SU-DHL-6 (cell line): Measurements from ENCODE around the gene XIST.

Experiments used
- H2AFZ ChIP-seq: fragments of 200-600 bp; sonication (generic); 2 replicates; pipeline ENCODE4 v1.6.1; 2014; ENCODE audit warnings: low read depth, mild to moderate bottlenecking, moderate library complexity, mixed read lengths, antibody characterized with exemption, low read length; ENCODE audit not compliant: severe bottlenecking
- H3F3A ChIP-seq: fragments of 200-600 bp; shearing (Covaris generic); 2 replicates; pipeline ENCODE4 v1.6.0; 2016; ENCODE audit warnings: antibody characterized with exemption, mild to moderate bottlenecking; ENCODE audit not compliant: insufficient read depth
- H3K27ac ChIP-seq: fragments of 200-600 bp; sonication (generic); 2 replicates; pipeline ENCODE4 v1.5.1; 2016; ENCODE audit warnings: low read depth, mild to moderate bottlenecking, low read length, moderate library complexity, mixed read lengths
- H3K27me3 ChIP-seq: fragments of 200-600 bp; sonication (generic), shearing (Covaris generic); 2 replicates; pipeline ENCODE4 v1.6.0; 2014; ENCODE audit warnings: mild to moderate bottlenecking, low read length
- H3K36me3 ChIP-seq: fragments of 200-600 bp; sonication (generic); 2 replicates; pipeline ENCODE4 v1.6.1; 2014; ENCODE audit warnings: mild to moderate bottlenecking, low read length, mixed read lengths
- H3K4me2 ChIP-seq: fragments of 300-600, 200-600 bp; shearing (Covaris generic), sonication (generic); 2 replicates; pipeline ENCODE4 v1.6.0; 2014; ENCODE audit warnings: low read length, low read depth, mild to moderate bottlenecking; ENCODE audit not compliant: poor library complexity, severe bottlenecking
- H3K4me3 ChIP-seq: fragments of 200-600 bp; sonication (generic); 2 replicates; pipeline ENCODE4 v1.5.1; 2014; ENCODE audit warnings: antibody characterized with exemption, low read length, mild to moderate bottlenecking, mixed read lengths; ENCODE audit not compliant: insufficient read depth, poor library complexity, severe bottlenecking
- H3K79me2 ChIP-seq: fragments of 200-600 bp; sonication (generic); 2 replicates; pipeline ENCODE4 v1.6.1; 2014; ENCODE audit warnings: mild to moderate bottlenecking, low read length, moderate library complexity; ENCODE audit not compliant: insufficient read depth
- H3K9ac ChIP-seq: fragments of 200-600 bp; sonication (generic); 2 replicates; pipeline ENCODE4 v1.7.0; 2014; ENCODE audit warnings: mild to moderate bottlenecking, low read length
- H3K9me2 ChIP-seq: fragments of 200-600 bp; sonication (generic); replicated peaks from 2 replicates; pipeline ENCODE4 v1.6.1; 2014; ENCODE audit warnings: low read length; ENCODE audit not compliant: insufficient read depth
- H3K9me3 ChIP-seq: fragments of 200-600 bp; sonication (generic); 2 replicates; pipeline ENCODE4 v1.6.1; 2014; ENCODE audit warnings: low read length, mixed read lengths; ENCODE audit not compliant: insufficient read depth
- H4K20me1 ChIP-seq: fragments of 200-600 bp; sonication (generic); 2 replicates; pipeline ENCODE4 v1.6.1; 2014; ENCODE audit warnings: low read depth, mild to moderate bottlenecking, antibody characterized with exemption, low read length, moderate library complexity, mixed read lengths
- EZH2phosphoT487 ChIP-seq: fragments of 200-600 bp; sonication (generic), shearing (Covaris generic); conservative IDR thresholded peaks from 2 replicates; pipeline ENCODE4 v1.6.1; 2018; ENCODE audit warnings: mild to moderate bottlenecking, antibody characterized with exemption, low read length, moderate library complexity, mixed read lengths
- TF ChIP-seq, protein P1 (sequence below): fragments of 200-600 bp; sonication (generic); IDR thresholded peaks from one replicate; pipeline ENCODE4 v1.5.1; 2017; ENCODE audit warnings: antibody characterized with exemption, mild to moderate bottlenecking, low read length, moderate library complexity; ENCODE audit not compliant: insufficient read depth, poor library complexity, severe bottlenecking

XIST gene

DNA sequence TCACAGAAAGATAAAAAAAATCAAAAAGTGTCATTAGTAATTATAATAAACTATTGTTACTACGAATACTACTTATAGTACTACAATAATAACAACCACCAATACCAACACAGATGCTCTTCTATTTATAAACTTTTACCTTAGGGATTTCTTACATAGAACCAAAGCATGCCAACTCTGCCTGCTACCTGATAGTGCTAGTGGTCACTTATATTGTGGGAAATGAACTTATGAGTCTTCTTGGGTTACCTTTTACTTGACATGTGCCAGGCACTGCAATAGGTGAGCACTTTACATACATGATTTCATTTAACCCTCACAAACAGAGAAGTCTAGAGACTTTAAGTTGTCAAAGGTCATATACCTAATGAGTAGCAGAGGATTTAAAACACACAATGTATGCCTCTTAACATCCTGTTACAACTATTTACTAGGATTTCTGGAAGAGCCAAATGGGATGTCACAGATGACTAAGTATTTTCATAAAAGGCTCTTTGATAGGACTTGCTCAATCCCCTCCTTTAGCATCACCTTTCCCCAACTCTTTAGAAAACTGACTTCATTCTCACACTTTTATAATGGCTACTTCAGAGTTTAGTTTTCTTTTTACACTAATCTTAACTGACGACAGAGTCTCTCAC is 24.3 kb downstream of the XIST start:
- H3F3A ChIP-seq = no peaks in the 10 kb centered on the region
- no peak overlapping the region for H3K4me2 ChIP-seq
- TF ChIP-seq, protein P1, sequence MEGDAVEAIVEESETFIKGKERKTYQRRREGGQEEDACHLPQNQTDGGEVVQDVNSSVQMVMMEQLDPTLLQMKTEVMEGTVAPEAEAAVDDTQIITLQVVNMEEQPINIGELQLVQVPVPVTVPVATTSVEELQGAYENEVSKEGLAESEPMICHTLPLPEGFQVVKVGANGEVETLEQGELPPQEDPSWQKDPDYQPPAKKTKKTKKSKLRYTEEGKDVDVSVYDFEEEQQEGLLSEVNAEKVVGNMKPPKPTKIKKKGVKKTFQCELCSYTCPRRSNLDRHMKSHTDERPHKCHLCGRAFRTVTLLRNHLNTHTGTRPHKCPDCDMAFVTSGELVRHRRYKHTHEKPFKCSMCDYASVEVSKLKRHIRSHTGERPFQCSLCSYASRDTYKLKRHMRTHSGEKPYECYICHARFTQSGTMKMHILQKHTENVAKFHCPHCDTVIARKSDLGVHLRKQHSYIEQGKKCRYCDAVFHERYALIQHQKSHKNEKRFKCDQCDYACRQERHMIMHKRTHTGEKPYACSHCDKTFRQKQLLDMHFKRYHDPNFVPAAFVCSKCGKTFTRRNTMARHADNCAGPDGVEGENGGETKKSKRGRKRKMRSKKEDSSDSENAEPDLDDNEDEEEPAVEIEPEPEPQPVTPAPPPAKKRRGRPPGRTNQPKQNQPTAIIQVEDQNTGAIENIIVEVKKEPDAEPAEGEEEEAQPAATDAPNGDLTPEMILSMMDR = no peak
- TF ChIP-seq EZH2phosphoT487 = no peak
- no peak overlapping the region for H2AFZ ChIP-seq
- H3K9ac ChIP-seq = no peak overlapping the region
- no peaks in the 10 kb centered on the region for H3K79me2 ChIP-seq
- H3K4me3 ChIP-seq = no peak overlapping the region
- H3K27me3 ChIP-seq = no peaks in the 10 kb centered on the region
- no peak overlapping the region for H3K27ac ChIP-seq
- H4K20me1 ChIP-seq = no peaks in the 10 kb centered on the region
- no peaks in the 10 kb centered on the region for H3K9me2 ChIP-seq
- H3K9me3 ChIP-seq = no peaks in the 10 kb centered on the region
- no peaks in the 10 kb centered on the region for H3K36me3 ChIP-seq

GRCh38 chrX:73827406-73827805 is 25.1 kb downstream of the XIST start:
- H4K20me1 ChIP-seq = no peaks in the 10 kb centered on the region
- no peak overlapping the region for H3K4me2 ChIP-seq
- no peaks in the 10 kb centered on the region for H3K36me3 ChIP-seq
- no peaks in the 10 kb centered on the region for H3K27me3 ChIP-seq
- no peak overlapping the region for H2AFZ ChIP-seq
- no peak overlapping the region for H3K27ac ChIP-seq
- H3K9me3 ChIP-seq = no peaks in the 10 kb centered on the region
- H3K79me2 ChIP-seq = no peaks in the 10 kb centered on the region
- H3K9ac ChIP-seq = no peak overlapping the region
- TF ChIP-seq, protein P1 = no peak
- TF ChIP-seq EZH2phosphoT487 = no peak
- H3K4me3 ChIP-seq = no peak overlapping the region
- H3K9me2 ChIP-seq = no peaks in the 10 kb centered on the region
- H3F3A ChIP-seq = no peaks in the 10 kb centered on the region

- Histone ChIP-seq H3K4me3 (no peak overlapping the region), H3K9me2 (no peaks in the 10 kb centered on the region), H3K9me3 (no peaks in the 10 kb centered on the region), H3K4me2 (no peak overlapping the region), H4K20me1 (no peaks in the 10 kb centered on the region), H3F3A (no peaks in the 10 kb centered on the region), H3K79me2 (no peaks in the 10 kb centered on the region), H3K9ac (no peak overlapping the region), H3K27ac (no peak overlapping the region), H2AFZ (no peak overlapping the region), H3K36me3 (no peaks in the 10 kb centered on the region), H3K27me3 (no peaks in the 10 kb centered on the region)
- TF ChIP-seq, protein P1 = no peak
- no peak for TF ChIP-seq EZH2phosphoT487
Measured at GRCh38 chrX:73826996-73827395, 25.5 kb downstream of the XIST start.
